Measurements from ENCODE around the gene CHRNA7.

Gene CHRNA7

GRCh38 chr15:32029862-32030781, at the start of gene CHRNA7:
CHRNA7 (plus strand) TSS chr15:32030515; CDS start chr15:32030595, 80 bp downstream.
- no peak for DNase-seq

GRCh38 chr15:31985607-31986006, 44.7 kb upstream of the CHRNA7 start:
- no peak for DNase-seq

GRCh38 chr15:31993062-31993461, 37.3 kb upstream of the CHRNA7 start:
- DNase-seq = no peak

GRCh38 chr15:31997711-31998110, 32.6 kb upstream of the CHRNA7 start:
- DNase-seq = no peak

GRCh38 chr15:32003558-32003957, 26.8 kb upstream of the CHRNA7 start:
- DNase-seq = no peak

GRCh38 chr15:32004249-32004648, 26.1 kb upstream of the CHRNA7 start:
- DNase-seq = no peak

DNA sequence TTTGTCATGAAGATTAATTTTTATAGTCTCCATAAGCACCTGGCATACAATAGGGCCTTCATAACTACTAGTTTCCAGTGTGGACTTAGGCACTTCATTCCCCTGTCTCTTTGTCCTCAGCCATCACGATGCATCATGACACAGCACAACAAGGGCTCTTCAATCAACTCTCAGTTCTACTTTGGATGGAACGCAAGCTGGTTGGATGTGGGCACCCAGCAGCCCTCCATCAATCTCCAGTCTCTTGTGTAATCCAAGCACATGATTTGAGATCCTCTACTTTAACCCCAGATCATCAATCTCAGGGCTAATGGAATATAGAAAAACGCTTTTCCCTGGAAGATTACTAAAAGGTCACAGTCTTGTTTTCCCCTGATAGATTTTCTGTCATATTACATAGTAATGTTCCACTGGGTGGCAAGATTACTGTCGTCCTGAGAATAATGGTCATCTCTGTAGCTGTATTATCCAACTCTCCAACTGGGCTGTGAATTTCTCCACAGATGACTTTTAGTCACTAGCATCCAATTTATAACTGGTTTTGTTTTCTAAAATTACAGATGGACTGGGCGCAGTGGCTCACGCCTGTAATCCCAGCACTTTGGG, 22.9 kb upstream of the CHRNA7 start:
- no peak for DNase-seq

- no peak for DNase-seq
Observed at GRCh38 chr15:32014953-32015352, 15.4 kb upstream of the CHRNA7 start.

DNA sequence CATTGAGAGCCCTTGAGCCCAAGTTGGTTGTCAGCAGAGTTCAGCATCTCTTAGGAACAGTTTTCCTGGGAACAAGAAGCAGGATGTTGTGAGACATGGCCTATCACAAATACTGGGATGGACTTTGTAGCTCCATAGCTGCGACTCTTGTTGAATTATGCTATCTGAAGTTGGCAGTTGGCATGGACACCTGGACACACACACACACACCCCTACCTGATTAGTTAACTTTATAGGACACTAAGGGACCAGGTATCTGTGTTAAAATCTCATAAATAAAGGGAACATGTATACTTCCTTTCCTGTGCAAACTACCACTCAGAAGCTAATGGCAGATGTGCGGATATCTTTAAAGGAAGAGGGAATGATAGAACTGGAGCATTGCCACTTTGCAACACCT, 10.2 kb upstream of the CHRNA7 start:
- no peak for DNase-seq

DNA sequence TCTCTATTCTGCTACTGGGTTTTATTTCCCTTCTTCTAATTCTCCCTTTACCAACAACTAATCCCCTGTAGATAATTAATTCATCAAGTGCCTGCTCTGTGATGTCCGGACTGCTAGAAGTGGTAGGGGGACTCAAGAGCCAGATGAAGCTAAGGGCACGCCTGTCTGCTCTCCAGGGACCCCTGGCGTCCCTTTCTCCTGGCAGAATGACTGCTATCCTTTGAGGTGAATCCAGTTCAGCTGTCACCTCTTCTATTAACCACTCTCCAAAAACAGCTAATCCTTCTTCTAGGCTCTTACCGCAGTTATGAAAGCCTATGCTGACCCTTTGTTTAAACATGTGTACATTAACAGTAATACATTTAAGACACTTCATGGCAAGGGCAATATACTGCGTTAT, 1.4 kb upstream of the CHRNA7 start:
- no peak for DNase-seq

DNA sequence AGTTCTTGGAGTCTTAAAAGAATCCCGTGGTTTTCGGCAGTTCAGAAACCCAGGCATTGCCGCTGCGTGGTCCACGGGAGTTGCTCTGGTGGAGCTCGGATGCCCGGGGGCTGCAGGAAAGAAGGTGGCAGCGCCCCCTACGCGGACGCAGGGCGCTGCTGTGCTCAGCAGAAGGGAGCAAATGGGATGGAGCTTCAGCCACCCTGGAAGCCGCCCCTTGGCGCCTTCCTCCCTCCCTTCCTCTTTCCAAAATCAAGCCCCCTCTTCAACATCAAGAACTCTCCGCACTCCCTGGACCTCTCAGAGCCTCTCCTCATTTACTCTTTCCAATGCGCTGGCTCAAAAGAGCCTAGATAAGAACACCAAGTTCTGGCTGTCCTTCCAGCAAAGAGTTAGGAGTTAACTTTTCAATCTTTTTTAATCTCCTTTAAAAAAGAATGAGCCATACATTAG, 880 bp upstream of the CHRNA7 start:
- DNase-seq = no peak

- DNase-seq = no peak
Observed at GRCh38 chr15:32030795-32031194, 480 bp downstream of the CHRNA7 start.

GRCh38 chr15:32033186-32033890, 3.0 kb downstream of the CHRNA7 start:
- no peak for DNase-seq

DNA sequence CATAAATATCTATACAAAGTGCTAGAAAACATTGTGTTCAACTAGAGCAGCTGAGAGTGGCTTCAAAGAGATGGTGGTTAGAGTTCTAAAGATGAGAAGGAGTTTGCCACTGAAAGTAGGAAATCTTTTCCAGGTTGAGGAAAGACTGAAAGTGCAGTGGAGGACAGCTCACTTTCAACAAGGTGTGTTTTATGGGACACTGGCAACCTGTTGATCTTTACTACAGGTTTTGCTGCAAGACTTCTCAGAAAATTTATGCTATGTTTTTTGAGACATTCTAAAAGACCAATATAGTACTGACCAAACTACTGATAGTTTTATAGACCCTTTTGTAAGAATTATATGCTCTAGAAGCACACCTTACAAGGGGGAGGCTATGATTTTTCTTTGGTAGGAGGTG, 3.8 kb downstream of the CHRNA7 start:
- no peak for DNase-seq

GRCh38 chr15:32035285-32035684, 5.0 kb downstream of the CHRNA7 start:
- no peak for DNase-seq

DNA sequence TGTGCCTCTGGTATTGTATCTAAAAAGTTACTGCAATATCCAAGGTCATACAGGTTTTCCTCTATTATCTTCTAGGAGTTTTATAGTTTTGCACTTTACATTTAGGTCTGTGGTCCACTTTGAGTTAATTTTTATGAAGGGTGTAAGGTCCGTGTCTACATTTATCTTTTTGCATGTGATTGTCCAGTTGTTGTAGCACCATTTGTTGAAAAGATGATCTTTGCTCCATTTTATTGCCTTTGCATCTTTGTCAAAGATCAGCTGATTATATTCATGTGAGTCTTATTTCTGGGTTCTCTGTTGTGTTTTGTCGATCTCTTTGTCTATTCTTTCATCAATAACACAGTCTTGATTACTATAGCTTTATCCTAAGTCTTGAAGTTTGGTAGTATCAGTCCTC, 6.7 kb downstream of the CHRNA7 start:
- DNase-seq = no peak

DNA sequence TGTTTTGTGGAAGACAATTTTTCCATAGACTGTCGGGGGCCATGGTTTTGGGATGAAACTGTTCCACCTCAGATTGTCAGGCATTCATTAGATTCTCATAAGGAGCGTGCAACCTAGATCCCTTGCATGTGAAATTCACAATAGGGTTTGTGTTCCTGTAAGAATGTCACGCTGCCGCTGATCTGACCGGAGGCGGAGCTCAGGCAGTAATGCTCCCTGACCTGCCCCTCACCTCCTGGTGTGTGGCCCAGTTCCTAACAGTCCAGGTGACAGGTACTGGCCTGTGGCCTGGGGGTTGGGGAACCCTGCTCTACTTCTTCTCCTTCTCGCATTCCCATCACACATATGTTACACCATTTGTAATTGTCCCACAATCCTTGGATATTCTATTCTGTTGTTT, 11.0 kb downstream of the CHRNA7 start:
- no peak for DNase-seq

- DNase-seq = no peak
Observed at GRCh38 chr15:32042269-32042972, 12.1 kb downstream of the CHRNA7 start.

GRCh38 chr15:32053719-32054118, 23.4 kb downstream of the CHRNA7 start:
- DNase-seq = no peak

GRCh38 chr15:32057876-32058425, 27.6 kb downstream of the CHRNA7 start:
- DNase-seq = no peak

DNA sequence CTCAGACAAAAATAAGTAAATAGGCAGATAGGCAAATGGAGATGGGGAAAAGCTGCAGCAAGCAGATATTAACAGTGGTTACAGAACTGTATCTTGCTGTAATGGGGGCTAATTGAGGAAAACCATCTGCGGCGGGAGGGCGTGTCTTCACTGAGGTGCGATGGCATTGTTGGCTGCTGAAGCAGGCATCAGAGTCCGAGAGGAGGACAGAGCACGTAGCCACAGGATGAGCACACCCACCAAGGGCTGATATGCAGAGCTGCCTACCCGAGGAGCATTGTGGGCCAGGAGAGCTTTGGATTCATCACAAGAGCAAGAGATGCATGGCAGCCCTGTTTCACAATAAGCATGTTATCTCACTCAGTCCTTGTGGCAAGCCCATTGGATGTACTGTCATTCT, 30.4 kb downstream of the CHRNA7 start:
- no peak for DNase-seq

DNA sequence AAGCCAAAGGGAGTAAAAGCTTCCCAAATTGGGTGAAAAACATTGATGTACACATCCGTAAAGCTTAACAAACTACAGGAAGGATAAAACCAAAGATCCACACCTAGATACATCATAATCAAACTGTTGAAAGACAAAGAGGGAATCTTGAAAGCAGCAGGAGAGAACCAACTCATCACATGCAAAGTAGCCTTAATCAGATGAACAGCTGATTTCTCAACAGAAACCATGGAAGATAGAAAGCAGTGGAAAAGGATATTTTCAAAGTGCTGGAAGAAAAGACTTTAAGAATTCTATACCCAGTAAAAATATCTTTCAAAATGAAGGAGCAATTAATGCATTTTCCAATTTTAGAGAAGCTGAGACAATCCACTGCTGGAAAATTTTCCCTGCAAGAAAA, 36.8 kb downstream of the CHRNA7 start:
- DNase-seq = no peak

- no peak for DNase-seq
Observed at GRCh38 chr15:32089851-32090359, 59.6 kb downstream of the CHRNA7 start.

All from NCI-H2107 (cell line).